HFFc6 (cell line): ENCODE data around the gene ZWILCH. TPM values are rescaled to one million over a fixed set of nuclear protein-coding genes. Genes with fewer than 3 reads are reported as not detected.
A peak's percentile ranks its signal among the peaks of the same experiment; 100 is the strongest.
"Not testable (repeated sequence)": the region's sequence is repeated elsewhere in the genome, so short reads cannot be mapped to it uniquely, and the experiment has no call there.

ENCODE experiments used
- DNase-seq: peaks from one replicate; pipeline ENCODE4 v3.0.0-alpha.2; 2018
- H3K27ac Mint-ChIP-seq: 2 replicates; pipeline ENCODE4 v1.8.0; 2020; ENCODE audit warnings: mild to moderate bottlenecking, mixed read lengths
- H3K27me3 Mint-ChIP-seq: 2 replicates; pipeline ENCODE4 v1.8.0; 2021; ENCODE audit warnings: mild to moderate bottlenecking, moderate library complexity, mixed read lengths; ENCODE audit not compliant: insufficient read depth
- H3K36me3 Mint-ChIP-seq: 2 replicates; pipeline ENCODE4 v1.8.0; 2021; ENCODE audit warnings: low read depth, mixed read lengths
- H3K4me1 Mint-ChIP-seq: 2 replicates; pipeline ENCODE4 v1.8.0; 2020; ENCODE audit warnings: low read depth, mixed read lengths
- H3K4me3 Mint-ChIP-seq: 2 replicates; pipeline ENCODE4 v1.8.0; 2020; ENCODE audit warnings: mild to moderate bottlenecking, moderate library complexity, mixed read lengths
- H3K9me3 Mint-ChIP-seq: 2 replicates; pipeline ENCODE4 v1.8.0; 2020; ENCODE audit warnings: mild to moderate bottlenecking, mixed read lengths
- CTCF ChIP-seq: fragments of 200-600 bp; sonication (generic); IDR thresholded peaks from 2 replicates; pipeline ENCODE4 v1.5.0; 2021; ENCODE audit warnings: antibody characterized with exemption, mild to moderate bottlenecking
- total RNA-seq, 6 experiments: library from RNA; stranded (reverse); fragmentation: NEBNext Ultra II Directional; extraction: Animal tissue kit (Norgen Biotek cat#: 25700); gene quantifications; 2 replicates in 1 of 6; 3 replicates in 5 of 6; pipeline ENCODE4 v1.2.3, GENCODE V29; 2021

ZWILCH gene
- total RNA-seq, 6 experiments from 2014 or later = 18.5 to 30.0 (median 25.9) TPM

GRCh38 chr15:66498501-66499386, 6.4 kb upstream of the ZWILCH start:
- peaks cover 23% of the 10 kb centered on the region for H3K27me3 Mint-ChIP-seq
- H3K4me3 Mint-ChIP-seq = peak overlapping the region; percentile 93
- H3K4me1 Mint-ChIP-seq = peaks cover 53% of the 10 kb centered on the region
- TF ChIP-seq CTCF = peak; percentile 77
- H3K9me3 Mint-ChIP-seq = no peaks in the 10 kb centered on the region; the same call in 1 of the 2 replicates
- peaks cover 64% of the 10 kb centered on the region for H3K36me3 Mint-ChIP-seq
- DNase-seq = peak; percentile 52
- peak overlapping the region; percentile 82 for H3K27ac Mint-ChIP-seq

DNA sequence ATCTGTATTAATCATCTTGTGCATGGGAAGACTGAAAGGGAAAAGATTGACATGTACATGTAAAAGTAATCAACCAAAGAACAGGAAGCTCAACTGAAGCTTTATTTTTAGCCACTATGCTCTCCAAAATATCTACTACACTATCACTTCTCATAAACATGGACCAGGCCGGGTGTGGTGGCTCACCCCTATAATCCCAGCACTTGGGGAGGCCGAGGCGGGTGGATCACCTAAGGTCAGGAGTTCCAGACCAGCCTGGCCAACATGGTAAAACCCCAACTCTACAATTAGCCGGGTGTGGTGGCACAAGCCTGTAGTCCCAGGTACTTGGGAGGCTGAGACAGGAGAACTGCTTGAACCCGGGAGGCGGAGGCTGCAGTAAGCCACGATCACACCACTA, 4.8 kb upstream of the ZWILCH start:
- not testable (repeated sequence) for H3K9me3 Mint-ChIP-seq, DNase-seq
- peak overlapping the region; percentile 17 for H3K4me3 Mint-ChIP-seq
- peak overlapping the region; percentile 42 for H3K27ac Mint-ChIP-seq
- H3K27me3 Mint-ChIP-seq = peaks cover 27% of the 10 kb centered on the region
- peaks cover 68% of the 10 kb centered on the region for H3K36me3 Mint-ChIP-seq
- H3K4me1 Mint-ChIP-seq = peaks cover 57% of the 10 kb centered on the region

DNA sequence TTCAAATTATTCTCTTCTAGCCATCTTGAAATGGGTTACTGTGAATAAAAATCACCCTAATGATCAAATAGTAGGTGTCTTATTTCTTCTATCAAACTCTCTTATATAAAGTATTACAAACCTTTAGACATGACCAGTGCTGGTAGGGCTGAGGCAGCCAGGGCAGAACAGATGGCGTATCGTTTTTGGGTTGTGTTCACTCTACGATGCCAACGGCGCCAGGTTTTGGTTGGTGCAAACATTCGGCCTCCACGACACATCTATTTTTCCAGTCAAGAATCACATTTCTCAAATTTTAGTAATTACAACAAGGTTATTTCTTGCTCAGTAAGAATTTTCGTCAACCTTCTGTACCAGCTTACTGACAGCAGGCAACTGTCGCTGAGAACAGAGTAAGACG, 2.6 kb upstream of the ZWILCH start:
- Mint-ChIP-seq H3K27me3 (peaks cover 20% of the 10 kb centered on the region), H3K4me1 (peaks cover 64% of the 10 kb centered on the region), H3K36me3 (peaks cover 62% of the 10 kb centered on the region), H3K4me3 (peak overlapping the region; percentile 96), H3K27ac (peak overlapping the region; percentile 97), H3K9me3 (peaks cover 4% of the 10 kb centered on the region)
- no peak for DNase-seq
- TF ChIP-seq CTCF = no peak

- DNase-seq = peak; percentile 50
- H3K4me1 Mint-ChIP-seq = peaks cover 66% of the 10 kb centered on the region
- H3K4me3 Mint-ChIP-seq = peak overlapping the region; percentile 96
- H3K27ac Mint-ChIP-seq = peak overlapping the region; percentile 97
- H3K36me3 Mint-ChIP-seq = peaks cover 57% of the 10 kb centered on the region
- H3K9me3 Mint-ChIP-seq = not testable (repeated sequence)
- peaks cover 14% of the 10 kb centered on the region for H3K27me3 Mint-ChIP-seq
Measured at GRCh38 chr15:66503041-66503648, 2.0 kb upstream of the ZWILCH start.

DNA sequence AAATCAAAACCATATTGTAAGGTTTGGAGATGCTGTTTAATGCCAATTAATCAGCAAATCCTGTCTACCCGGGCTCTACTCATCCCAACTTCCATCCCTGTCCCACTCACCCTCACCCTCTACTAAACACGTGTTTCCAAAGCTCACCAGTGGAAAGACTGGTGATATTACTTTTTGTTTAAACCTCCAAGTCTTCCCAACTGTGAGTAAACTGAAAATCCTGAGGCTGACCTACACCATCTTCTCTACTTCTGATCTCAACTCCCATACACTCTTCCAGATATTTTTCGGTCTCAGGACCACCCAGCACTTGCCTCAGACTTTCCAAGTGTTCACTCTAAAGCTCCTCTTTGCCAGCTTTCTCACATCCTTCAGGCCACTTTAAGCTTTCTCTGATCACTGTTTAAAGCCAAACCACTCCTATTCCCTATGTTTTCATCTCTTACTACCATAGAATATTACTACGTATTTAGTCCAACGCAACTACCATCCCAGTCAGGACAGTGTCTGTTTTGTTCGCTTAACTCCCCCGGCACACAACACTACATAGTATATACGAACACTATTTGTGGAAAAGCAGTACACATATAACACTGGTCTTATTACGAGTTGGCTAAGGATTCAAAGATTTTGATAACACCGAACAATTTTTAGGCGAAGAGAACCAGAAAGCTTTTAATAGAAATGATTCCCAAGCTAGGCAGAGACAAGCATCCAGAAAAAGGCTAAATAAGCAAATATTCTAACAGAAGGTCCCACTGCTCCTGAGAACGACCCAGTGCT, 1.2 kb upstream of the ZWILCH start:
- Mint-ChIP-seq H3K4me3 (peak overlapping the region; percentile 96), H3K4me1 (peaks cover 61% of the 10 kb centered on the region), H3K9me3 (peaks cover 4% of the 10 kb centered on the region), H3K27me3 (peaks cover 10% of the 10 kb centered on the region), H3K36me3 (peaks cover 49% of the 10 kb centered on the region), H3K27ac (peak overlapping the region; percentile 97)
- no peak for DNase-seq
- TF ChIP-seq CTCF = no peak

DNA sequence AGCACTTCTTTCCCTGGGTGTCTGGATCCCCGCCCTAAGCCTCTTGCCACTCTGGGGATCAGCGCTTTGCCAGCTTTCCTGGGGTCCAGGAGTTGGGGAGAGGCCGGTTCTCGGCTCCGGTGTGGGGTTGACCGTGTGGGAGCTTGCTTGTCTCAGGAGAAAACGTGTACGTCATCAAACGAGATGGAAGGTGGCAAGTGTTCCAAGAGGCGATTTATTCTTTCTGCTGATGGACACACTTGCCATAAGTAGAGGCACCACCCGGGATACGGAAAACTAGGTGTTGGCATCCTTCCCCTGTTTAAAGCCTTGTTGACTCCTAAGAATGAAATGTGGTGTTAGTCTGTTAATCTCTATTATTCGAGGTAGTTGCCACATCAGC, 295 bp downstream of the ZWILCH start:
- H3K4me1 Mint-ChIP-seq = peaks cover 47% of the 10 kb centered on the region
- H3K27ac Mint-ChIP-seq = peak overlapping the region; percentile 97
- peaks cover 4% of the 10 kb centered on the region for H3K9me3 Mint-ChIP-seq
- peak overlapping the region; percentile 96 for H3K4me3 Mint-ChIP-seq
- peak; percentile 40 for DNase-seq
- peaks cover 7% of the 10 kb centered on the region for H3K27me3 Mint-ChIP-seq
- peaks cover 36% of the 10 kb centered on the region for H3K36me3 Mint-ChIP-seq
- no peak for TF ChIP-seq CTCF
